Spleen (tissue), 11 donors: ENCODE data around the gene C10orf90. TPM values are rescaled to one million over a fixed set of nuclear protein-coding genes. Genes with fewer than 3 reads are reported as not detected.

Experiments
- DNase-seq: peaks from one replicate; pipeline ENCODE4 v3.0.0-alpha.2; 2020
- H3K27ac ChIP-seq, 8 donors: fragments of 200-600 bp; sonication (generic) in 7 of 8; 1 replicate in 4 of 8; 2 replicates in 4 of 8; pipeline versions ENCODE4 v1.5.0 to v1.8.0; 2016 to 2021; ENCODE audit warnings: inconsistent platforms in 4 of 8, mild to moderate bottlenecking in 4 of 8, moderate library complexity in 1 of 8
- H3K27me3 ChIP-seq, 7 donors: fragments of 200-600 bp; sonication (generic) in 6 of 7; replicated peaks in 1 of 7; 1 replicate in 4 of 7; 2 replicates in 3 of 7; pipeline versions ENCODE4 v1.5.0 to v1.8.0; 2016 to 2021; ENCODE audit warnings: inconsistent platforms in 3 of 7, mild to moderate bottlenecking in 1 of 7
- H3K36me3 ChIP-seq, 6 donors: fragments of 200-600 bp; sonication (generic) in 5 of 6; 1 replicate in 4 of 6; 2 replicates in 2 of 6; pipeline versions ENCODE4 v1.5.0 to v1.8.0; 2016 to 2021; ENCODE audit warnings: inconsistent platforms in 2 of 6
- H3K4me1 ChIP-seq, 6 donors: fragments of 200-600 bp; sonication (generic) in 5 of 6; 1 replicate in 3 of 6; 2 replicates in 3 of 6; pipeline versions ENCODE4 v1.5.0 to v1.8.0; 2016 to 2021; ENCODE audit warnings: inconsistent platforms in 3 of 6
- H3K4me3 ChIP-seq, 8 donors: fragments of 200-600 bp; sonication (generic) in 7 of 8; 1 replicate in 4 of 8; 2 replicates in 4 of 8; pipeline versions ENCODE4 v1.5.0 to v1.8.0; 2016 to 2021; ENCODE audit warnings: inconsistent platforms in 4 of 8, mild to moderate bottlenecking in 4 of 8, moderate library complexity in 2 of 8
- H3K9me3 ChIP-seq, 8 donors: fragments of 200-600 bp; sonication (generic) in 7 of 8; 1 replicate in 4 of 8; 2 replicates in 4 of 8; pipeline versions ENCODE4 v1.5.0 to v1.8.0; 2016 to 2021; ENCODE audit warnings: inconsistent platforms in 4 of 8
- CTCF ChIP-seq, 11 experiments: fragments of 200-600 bp in 7 of 11; fragments of 450-650 bp in 4 of 11; sonication (generic) in 4 of 11; IDR thresholded peaks in 8 of 11; conservative IDR thresholded peaks in 3 of 11; 1 replicate in 7 of 11; 2 replicates in 4 of 11; pipeline versions ENCODE4 v1.4.0 to v1.8.0; 2016 to 2021; ENCODE audit warnings: antibody characterized with exemption in 11 of 11, inconsistent platforms in 4 of 11, mild to moderate bottlenecking in 1 of 11
- POLR2A ChIP-seq, 3 donors: fragments of 450-650 bp; IDR thresholded peaks; one replicate each; pipeline ENCODE4 v1.5.1; 2017; ENCODE audit warnings: antibody characterized with exemption in 3 of 3, mild to moderate bottlenecking in 1 of 3
- POLR2AphosphoS5 ChIP-seq, 3 donors: sonication (generic); formaldehyde crosslinking; IDR thresholded peaks; one replicate each; pipeline ENCODE4 v1.5.1; 2017; ENCODE audit warnings: antibody characterized with exemption in 3 of 3
- WGBS, 5 donors: extraction: QIAGEN DNeasy Blood & Tissue Kit in 3 of 5; methylation state at CpG; one replicate each; pipeline versions ENCODE4 v1.1.5 to v1.1.7; 2013 to 2018; 5-methylcytosine and 5-hydroxymethylcytosine counted together
- intact Hi-C: fragments of 100-400 bp; cut with DNase I; formaldehyde crosslinking; loops from one replicate; pipeline ENCODE4 v1.15.0; 2023; ENCODE audit warnings: low total_unique reads
- polyA plus RNA-seq, 3 donors: library from polyadenylated mRNA; stranded (reverse); fragments of 200-250 nt; gene quantifications; one replicate each; pipeline ENCODE4 v1.2.1, GENCODE V29; 2013
- total RNA-seq, 7 donors: library from RNA; depleted of rRNA in 3 of 7; stranded (reverse); fragments of >200 nt in 3 of 7; fragmentation: NEBNext Ultra II Directional in 4 of 7; extraction: Animal tissue kit (Norgen Biotek cat#: 25700) in 4 of 7; gene quantifications; one replicate each; pipeline versions ENCODE4 v1.1.0 to v1.2.1, GENCODE V29; 2016 to 2021
- donor health status: healthy with polysubstance abuse.
- donor health status: DM: no; HTN: no; CAD: no; lungs with moderate emphysema.
- donor health status: DM: no; HTN: no; CAD: no.
- donor health status: Bipolar disorder and iron deficiency.
- donor health status: healthy.
- donor health status: DM: no; HTN: no; CAD: no.
- donor health status: DM: yes; HTN: yes; CAD: no.

The C10orf90 gene
- total and polyA plus RNA-seq, 10 donors = 0.05 to 0.06 TPM; not detected in 8

GRCh38 chr10:126456632-126457031, 213.9 kb downstream of the C10orf90 start:
- Histone ChIP-seq H3K4me3 (no peak overlapping the region), H3K27ac (no peak overlapping the region), H3K4me1 (no peaks in the 10 kb centered on the region), H3K27me3 (no peaks in the 10 kb centered on the region), H3K36me3 (no peaks in the 10 kb centered on the region), H3K9me3 (no peaks in the 10 kb centered on the region)
- DNase-seq = no peak
- 84 to 90% (median 86%) methylated on average over 5 of the region's 5 CpGs for WGBS, 5 donors
- intact Hi-C loops = no loop called here
- TF ChIP-seq POLR2AphosphoS5 (IDR thresholded peaks at IDR 0.05) (no peak), CTCF (IDR thresholded peaks at IDR 0.05 in 8 of 11, conservative IDR thresholded peaks at IDR 0.05 in 3 of 11) (no peak), POLR2A (IDR thresholded peaks at IDR 0.05) (no peak)

- intact Hi-C loops = no loop called here
- Histone ChIP-seq H3K9me3 (no peaks in the 10 kb centered on the region), H3K4me3 (no peak overlapping the region), H3K27me3 (no peaks in the 10 kb centered on the region), H3K27ac (no peak overlapping the region), H3K36me3 (no peaks in the 10 kb centered on the region), H3K4me1 (no peaks in the 10 kb centered on the region)
- TF ChIP-seq POLR2AphosphoS5 (IDR thresholded peaks at IDR 0.05) (no peak), CTCF (IDR thresholded peaks at IDR 0.05 in 8 of 11, conservative IDR thresholded peaks at IDR 0.05 in 3 of 11) (no peak), POLR2A (IDR thresholded peaks at IDR 0.05) (no peak)
- DNase-seq = no peak
- WGBS, 5 donors = 65 to 78% (median 66%) methylated on average over 11 of the region's 11 CpGs
Observed at GRCh38 chr10:126455766-126456405, 214.6 kb downstream of the C10orf90 start.

- Histone ChIP-seq H3K27ac (no peak overlapping the region), H3K9me3 (no peaks in the 10 kb centered on the region), H3K4me3 (no peak overlapping the region), H3K27me3 (no peaks in the 10 kb centered on the region), H3K4me1 (no peaks in the 10 kb centered on the region), H3K36me3 (no peaks in the 10 kb centered on the region)
- intact Hi-C loops = no loop called here
- DNase-seq = no peak
- TF ChIP-seq CTCF (IDR thresholded peaks at IDR 0.05 in 8 of 11, conservative IDR thresholded peaks at IDR 0.05 in 3 of 11) (no peak), POLR2AphosphoS5 (IDR thresholded peaks at IDR 0.05) (no peak), POLR2A (IDR thresholded peaks at IDR 0.05) (no peak)
- WGBS, 5 donors = 81 to 89% (median 86%) methylated on average over 8 of the region's 8 CpGs
Observed at GRCh38 chr10:126455036-126455765, 215.3 kb downstream of the C10orf90 start.

GRCh38 chr10:126454045-126454751, 216.3 kb downstream of the C10orf90 start:
- Histone ChIP-seq H3K4me3 (no peak overlapping the region), H3K9me3 (no peaks in the 10 kb centered on the region), H3K27ac (no peak overlapping the region), H3K27me3 (no peaks in the 10 kb centered on the region), H3K36me3 (no peaks in the 10 kb centered on the region), H3K4me1 (no peaks in the 10 kb centered on the region)
- WGBS, 5 donors = 77 to 82% (median 81%) methylated on average over 4 of the region's 4 CpGs
- DNase-seq = no peak
- intact Hi-C loops = no loop called here
- TF ChIP-seq POLR2AphosphoS5 (IDR thresholded peaks at IDR 0.05) (no peak), CTCF (IDR thresholded peaks at IDR 0.05 in 8 of 11, conservative IDR thresholded peaks at IDR 0.05 in 3 of 11) (no peak), POLR2A (IDR thresholded peaks at IDR 0.05) (no peak)
